Measurements from ENCODE around the gene LTK.

Gene LTK

GRCh38 chr15:41513506-41514227 is at the start of gene LTK:
Gene LTK (minus strand): TSS chr15:41513827. CDS start chr15:41513709, 118 bp downstream.
- peak within 1 kb of the TSS; percentile 31 for H3K4me3 ChIP-seq (replicated peaks; ENCODE audit: low read depth, low read length)
- no peak for TF ChIP-seq CTCF (IDR thresholded peaks at IDR 0.05; ENCODE audit: insufficient read depth, low read length, poor library complexity, severe bottlenecking)
- DNase-seq (ENCODE audit: extremely low read depth, insufficient read length): peak; percentile 45
- peaks cover 4% of the 10 kb centered on the region for H3K27me3 ChIP-seq (replicated peaks; ENCODE audit: control insufficient read depth, insufficient read depth, low read length)
- H3K36me3 ChIP-seq (ENCODE audit: control insufficient read depth, insufficient read depth, low read length): peaks cover 6% of the 10 kb centered on the region

- peaks cover 4% of the 10 kb centered on the region for H3K27me3 ChIP-seq (replicated peaks; ENCODE audit: control insufficient read depth, insufficient read depth, low read length)
- H3K36me3 ChIP-seq (ENCODE audit: control insufficient read depth, insufficient read depth, low read length): no peaks in the 10 kb centered on the region
- TF ChIP-seq CTCF (IDR thresholded peaks at IDR 0.05; ENCODE audit: insufficient read depth, low read length, poor library complexity, severe bottlenecking): no peak
- H3K4me3 ChIP-seq (replicated peaks; ENCODE audit: low read depth, low read length): no peak overlapping the region
- no peak for DNase-seq (ENCODE audit: extremely low read depth, insufficient read length)
These were observed 49.2 kb upstream of the LTK start for GRCh38 chr15:41562784-41563198.

- peaks cover 4% of the 10 kb centered on the region for H3K27me3 ChIP-seq (replicated peaks; ENCODE audit: control insufficient read depth, insufficient read depth, low read length)
- no peak for TF ChIP-seq CTCF (IDR thresholded peaks at IDR 0.05; ENCODE audit: insufficient read depth, low read length, poor library complexity, severe bottlenecking)
- no peak for DNase-seq (ENCODE audit: extremely low read depth, insufficient read length)
- H3K4me3 ChIP-seq (replicated peaks; ENCODE audit: low read depth, low read length): no peak overlapping the region
- H3K36me3 ChIP-seq (ENCODE audit: control insufficient read depth, insufficient read depth, low read length): no peaks in the 10 kb centered on the region
These were observed 48.6 kb upstream of the LTK start for GRCh38 chr15:41562244-41562643.

- TF ChIP-seq CTCF (IDR thresholded peaks at IDR 0.05; ENCODE audit: insufficient read depth, low read length, poor library complexity, severe bottlenecking): no peak
- no peaks in the 10 kb centered on the region for H3K36me3 ChIP-seq (ENCODE audit: control insufficient read depth, insufficient read depth, low read length)
- peaks cover 4% of the 10 kb centered on the region for H3K27me3 ChIP-seq (replicated peaks; ENCODE audit: control insufficient read depth, insufficient read depth, low read length)
- no peak for DNase-seq (ENCODE audit: extremely low read depth, insufficient read length)
- H3K4me3 ChIP-seq (replicated peaks; ENCODE audit: low read depth, low read length): no peak overlapping the region
These were observed 48.1 kb upstream of the LTK start for GRCh38 chr15:41561777-41562145.

GRCh38 chr15:41561104-41561776 is 47.6 kb upstream of the LTK start:
- no peak overlapping the region for H3K4me3 ChIP-seq (replicated peaks; ENCODE audit: low read depth, low read length)
- TF ChIP-seq CTCF (IDR thresholded peaks at IDR 0.05; ENCODE audit: insufficient read depth, low read length, poor library complexity, severe bottlenecking): no peak
- H3K27me3 ChIP-seq (replicated peaks; ENCODE audit: control insufficient read depth, insufficient read depth, low read length): peaks cover 4% of the 10 kb centered on the region
- H3K36me3 ChIP-seq (ENCODE audit: control insufficient read depth, insufficient read depth, low read length): no peaks in the 10 kb centered on the region
- no peak for DNase-seq (ENCODE audit: extremely low read depth, insufficient read length)
